ENCODE data around the gene NOPCHAP1. TPM values are rescaled to one million over a fixed set of nuclear protein-coding genes. Genes with fewer than 3 reads are reported as not detected.

The NOPCHAP1 gene
- total RNA-seq, 1 experiment from 2014 or later = 37.8 TPM

DNA sequence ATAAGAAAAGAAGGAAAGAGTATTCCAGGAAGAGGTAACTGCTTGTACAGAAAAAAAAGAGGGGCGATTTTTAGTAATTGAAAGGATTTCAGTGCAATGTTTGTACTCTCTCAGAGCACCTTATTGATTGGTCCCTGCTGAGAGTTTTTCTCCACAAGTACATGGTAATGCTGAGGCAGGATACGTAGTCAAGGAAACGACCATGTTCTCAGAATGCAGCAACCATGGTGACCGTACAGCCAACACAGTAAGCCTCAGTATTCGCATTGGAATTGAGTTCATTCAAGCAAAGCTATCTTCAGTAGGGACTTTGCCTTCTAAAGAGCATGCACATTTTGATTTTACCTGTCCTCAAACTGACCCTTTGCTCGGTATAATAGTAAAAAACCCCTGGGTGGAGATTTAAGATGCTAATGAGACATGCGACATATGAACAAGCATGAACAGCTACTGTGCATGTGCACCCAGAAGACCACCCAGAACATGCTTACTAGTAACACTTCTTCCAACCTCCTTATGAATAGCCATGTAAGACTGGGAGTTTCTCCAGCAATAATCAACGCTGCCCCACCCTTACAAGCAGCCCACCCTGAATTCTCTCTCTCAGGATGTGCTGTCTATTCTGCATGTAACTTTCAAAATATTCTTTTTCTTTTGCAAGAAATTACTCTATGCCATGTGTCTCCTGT is 21.8 kb upstream of the NOPCHAP1 start:
- Histone ChIP-seq H3K4me2 (ENCODE audit: low read length) (no peak overlapping the region), H3K27me3 (ENCODE audit: low read length) (no peaks in the 10 kb centered on the region), H3K4me1 (ENCODE audit: insufficient read depth, low read length) (peaks cover 8% of the 10 kb centered on the region), H3K9me2 (replicated peaks; ENCODE audit: low read length) (no peaks in the 10 kb centered on the region), H2AFZ (ENCODE audit: low read length) (no peak overlapping the region), H3F3A (ENCODE audit: low read length, unreplicated experiment) (no peaks in the 10 kb centered on the region), H3K9me3 (ENCODE audit: low read length) (no peaks in the 10 kb centered on the region), H3K27ac (ENCODE audit: low read length) (no peak overlapping the region), H3K4me3 (ENCODE audit: low read length) (no peak overlapping the region), H3K36me3 (ENCODE audit: low read depth, low read length) (no peaks in the 10 kb centered on the region), H3K79me2 (ENCODE audit: low read length) (no peaks in the 10 kb centered on the region), H4K20me1 (ENCODE audit: low read length) (no peaks in the 10 kb centered on the region), H3K9ac (ENCODE audit: low read length) (no peak overlapping the region)
- ATAC-seq = no peak
- DNase-seq = no peak
- intact Hi-C loops (cut with micrococcal nuclease) = no loop called here
- BruUV-seq (replicated peaks) = no TSS peak
- CTCF ChIA-PET = no interaction called here
- TF ChIP-seq EZH2phosphoT487 (IDR thresholded peaks at IDR 0.05; ENCODE audit: borderline replicate concordance, low read length) = no peak
- TF ChIP-seq, protein P1, sequence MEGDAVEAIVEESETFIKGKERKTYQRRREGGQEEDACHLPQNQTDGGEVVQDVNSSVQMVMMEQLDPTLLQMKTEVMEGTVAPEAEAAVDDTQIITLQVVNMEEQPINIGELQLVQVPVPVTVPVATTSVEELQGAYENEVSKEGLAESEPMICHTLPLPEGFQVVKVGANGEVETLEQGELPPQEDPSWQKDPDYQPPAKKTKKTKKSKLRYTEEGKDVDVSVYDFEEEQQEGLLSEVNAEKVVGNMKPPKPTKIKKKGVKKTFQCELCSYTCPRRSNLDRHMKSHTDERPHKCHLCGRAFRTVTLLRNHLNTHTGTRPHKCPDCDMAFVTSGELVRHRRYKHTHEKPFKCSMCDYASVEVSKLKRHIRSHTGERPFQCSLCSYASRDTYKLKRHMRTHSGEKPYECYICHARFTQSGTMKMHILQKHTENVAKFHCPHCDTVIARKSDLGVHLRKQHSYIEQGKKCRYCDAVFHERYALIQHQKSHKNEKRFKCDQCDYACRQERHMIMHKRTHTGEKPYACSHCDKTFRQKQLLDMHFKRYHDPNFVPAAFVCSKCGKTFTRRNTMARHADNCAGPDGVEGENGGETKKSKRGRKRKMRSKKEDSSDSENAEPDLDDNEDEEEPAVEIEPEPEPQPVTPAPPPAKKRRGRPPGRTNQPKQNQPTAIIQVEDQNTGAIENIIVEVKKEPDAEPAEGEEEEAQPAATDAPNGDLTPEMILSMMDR (conservative IDR thresholded peaks at IDR 0.05; ENCODE audit: low read depth, low read length) = no peak
- TF ChIP-seq EZH2 (IDR thresholded peaks at IDR 0.05; ENCODE audit: low read length, unreplicated experiment) = no peak
- POLR2A ChIA-PET (ENCODE audit: unreplicated experiment) = interaction anchor here (0.6 kb wide), 1 partner anchor 701 kb away, joined by 3 read pairs; no protein-coding TSS in a partner anchor

DNA sequence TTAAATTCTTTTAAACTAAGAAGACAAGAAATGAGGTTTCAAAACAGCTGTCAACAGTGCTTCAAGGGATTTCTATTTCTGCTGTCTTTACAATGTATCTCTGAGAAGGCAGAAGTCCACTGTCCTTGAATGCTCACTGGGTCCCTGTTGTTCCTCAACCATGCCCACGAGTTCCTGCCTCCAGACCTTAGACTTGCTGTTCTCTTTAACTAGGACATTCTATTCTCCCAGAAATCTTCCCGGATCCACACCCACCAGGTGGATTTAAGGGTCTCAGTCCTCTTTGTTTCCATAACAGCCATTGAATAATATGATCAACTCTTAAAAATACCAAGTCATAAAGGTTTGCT is 21.3 kb upstream of the NOPCHAP1 start:
- no peaks in the 10 kb centered on the region for H3K27me3 ChIP-seq (ENCODE audit: low read length)
- H3K36me3 ChIP-seq (ENCODE audit: low read depth, low read length) = no peaks in the 10 kb centered on the region
- no peak overlapping the region for H3K27ac ChIP-seq (ENCODE audit: low read length)
- H3K4me3 ChIP-seq (ENCODE audit: low read length) = no peak overlapping the region
- H3K79me2 ChIP-seq (ENCODE audit: low read length) = no peaks in the 10 kb centered on the region
- no peak for DNase-seq
- H3K9ac ChIP-seq (ENCODE audit: low read length) = no peak overlapping the region
- ChIA-PET POLR2A (ENCODE audit: unreplicated experiment) (no interaction called here), CTCF (no interaction called here)
- BruUV-seq (replicated peaks) = no TSS peak
- no peak for ATAC-seq
- no peak overlapping the region for H3K4me2 ChIP-seq (ENCODE audit: low read length)
- H2AFZ ChIP-seq (ENCODE audit: low read length) = no peak overlapping the region
- no peaks in the 10 kb centered on the region for H3F3A ChIP-seq (ENCODE audit: low read length, unreplicated experiment)
- H3K9me2 ChIP-seq (replicated peaks; ENCODE audit: low read length) = no peaks in the 10 kb centered on the region
- H3K4me1 ChIP-seq (ENCODE audit: insufficient read depth, low read length) = peaks cover 3% of the 10 kb centered on the region
- no peaks in the 10 kb centered on the region for H3K9me3 ChIP-seq (ENCODE audit: low read length)
- TF ChIP-seq, protein P1 (conservative IDR thresholded peaks at IDR 0.05; ENCODE audit: low read depth, low read length) = no peak
- TF ChIP-seq EZH2 (IDR thresholded peaks at IDR 0.05; ENCODE audit: low read length, unreplicated experiment) (no peak), EZH2phosphoT487 (IDR thresholded peaks at IDR 0.05; ENCODE audit: borderline replicate concordance, low read length) (no peak)
- no peaks in the 10 kb centered on the region for H4K20me1 ChIP-seq (ENCODE audit: low read length)
- intact Hi-C loops (cut with micrococcal nuclease) = no loop called here

DNA sequence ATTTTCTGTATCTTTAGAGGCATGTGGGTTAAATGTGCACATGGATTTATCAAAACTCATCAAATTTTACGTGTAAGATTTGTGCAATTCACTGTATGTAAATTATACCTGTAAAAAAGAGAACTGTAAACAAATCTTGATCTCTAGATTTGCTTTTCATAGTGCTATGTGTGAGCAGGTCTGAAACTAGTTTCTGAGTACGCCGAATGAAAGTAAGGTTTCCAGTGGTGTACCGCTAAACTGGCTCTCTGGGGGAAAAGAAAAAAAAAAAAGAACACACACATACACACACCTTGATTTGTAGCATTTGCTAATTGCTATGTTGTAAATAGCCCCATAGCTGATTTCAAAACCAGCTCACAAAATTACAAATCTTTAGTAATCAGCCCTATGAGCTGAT is 19.4 kb upstream of the NOPCHAP1 start:
- intact Hi-C loops (cut with micrococcal nuclease) = no loop called here
- H4K20me1 ChIP-seq (ENCODE audit: low read length) = no peaks in the 10 kb centered on the region
- no peaks in the 10 kb centered on the region for H3K79me2 ChIP-seq (ENCODE audit: low read length)
- H3K27me3 ChIP-seq (ENCODE audit: low read length) = no peaks in the 10 kb centered on the region
- BruUV-seq (replicated peaks) = no TSS peak
- H3K36me3 ChIP-seq (ENCODE audit: low read depth, low read length) = no peaks in the 10 kb centered on the region
- H3K27ac ChIP-seq (ENCODE audit: low read length) = no peak overlapping the region
- CTCF ChIA-PET = no interaction called here
- H3K4me3 ChIP-seq (ENCODE audit: low read length) = no peak overlapping the region
- H3K4me2 ChIP-seq (ENCODE audit: low read length) = no peak overlapping the region
- H3K9me3 ChIP-seq (ENCODE audit: low read length) = no peaks in the 10 kb centered on the region
- H2AFZ ChIP-seq (ENCODE audit: low read length) = no peak overlapping the region
- H3K4me1 ChIP-seq (ENCODE audit: insufficient read depth, low read length) = no peaks in the 10 kb centered on the region
- no peaks in the 10 kb centered on the region for H3K9me2 ChIP-seq (replicated peaks; ENCODE audit: low read length)
- TF ChIP-seq, protein P1 (conservative IDR thresholded peaks at IDR 0.05; ENCODE audit: low read depth, low read length) = no peak
- TF ChIP-seq EZH2phosphoT487 (IDR thresholded peaks at IDR 0.05; ENCODE audit: borderline replicate concordance, low read length) = no peak
- POLR2A ChIA-PET (ENCODE audit: unreplicated experiment) = no interaction called here
- H3F3A ChIP-seq (ENCODE audit: low read length, unreplicated experiment) = no peaks in the 10 kb centered on the region
- DNase-seq (no peak), ATAC-seq (no peak)
- H3K9ac ChIP-seq (ENCODE audit: low read length) = no peak overlapping the region

Measured in PC-3 (cell line).